ENCODE data around the gene ZNF598. TPM values are rescaled to one million over a fixed set of nuclear protein-coding genes. Genes with fewer than 3 reads are reported as not detected.

The ZNF598 gene
- total RNA-seq, 2 experiments from 2014 or later: 67.8 to 77.1 TPM

GRCh38 chr16:1975432-1976215 lies 34.0 kb downstream of the ZNF598 start:
- no peak overlapping the region for H3K4me3 Mint-ChIP-seq
- H3K9me3 Mint-ChIP-seq: no peaks in the 10 kb centered on the region
- POLR2A ChIA-PET: interaction anchor here (1.8 kb wide), 1 partner anchor 11 kb away, joined by 9 read pairs; the partner anchor contains the start of gene RPS2
- DNase-seq (no peak), ATAC-seq (ENCODE audit: low read depth) (no peak)
- no peak overlapping the region for H3K27ac Mint-ChIP-seq
- peaks cover 7% of the 10 kb centered on the region for H3K36me3 Mint-ChIP-seq
- H3K4me1 Mint-ChIP-seq: peaks cover 12% of the 10 kb centered on the region
- H3K27me3 Mint-ChIP-seq: peaks cover 3% of the 10 kb centered on the region

GRCh38 chr16:1974157-1975070 lies 35.2 kb downstream of the ZNF598 start:
- Mint-ChIP-seq H3K27me3 (no peaks in the 10 kb centered on the region), H3K36me3 (peaks cover 7% of the 10 kb centered on the region), H3K27ac (no peak overlapping the region), H3K4me1 (peaks cover 12% of the 10 kb centered on the region), H3K4me3 (no peak overlapping the region), H3K9me3 (no peaks in the 10 kb centered on the region)
- ATAC-seq (ENCODE audit: low read depth): no peak
- POLR2A ChIA-PET: interaction anchor here (1.8 kb wide), 1 partner anchor 10 kb away, joined by 9 read pairs; the partner anchor contains the start of gene RPS2
- DNase-seq: no peak

- H3K4me1 Mint-ChIP-seq: peaks cover 12% of the 10 kb centered on the region
- no peak for ATAC-seq (ENCODE audit: low read depth)
- H3K4me3 Mint-ChIP-seq: no peak overlapping the region
- no peak for DNase-seq
- H3K9me3 Mint-ChIP-seq: no peaks in the 10 kb centered on the region
- peaks cover 7% of the 10 kb centered on the region for H3K36me3 Mint-ChIP-seq
- H3K27me3 Mint-ChIP-seq: no peaks in the 10 kb centered on the region
- no peak overlapping the region for H3K27ac Mint-ChIP-seq
- POLR2A ChIA-PET: interaction anchor here (1.0 to 1.1 kb wide), 2 partner anchors 9 to 182 kb away, joined by 3 to 5 read pairs; partner anchors contain the start of genes RPS2 and TRAF7
Measured at GRCh38 chr16:1973461-1974156, 36.0 kb downstream of the ZNF598 start.

- Mint-ChIP-seq H3K4me3 (peak overlapping the region; percentile 96), H3K27ac (peak overlapping the region; percentile 99), H3K9me3 (no peaks in the 10 kb centered on the region), H3K36me3 (peaks cover 7% of the 10 kb centered on the region), H3K27me3 (no peaks in the 10 kb centered on the region), H3K4me1 (peaks cover 12% of the 10 kb centered on the region)
- ATAC-seq (ENCODE audit: low read depth) (no peak), DNase-seq (no peak)
- POLR2A ChIA-PET: interaction anchor here (1.0 to 4.0 kb wide), 11 partner anchors 8 to 190 kb away, joined by 3 to 37 read pairs (median 6); partner anchors contain the start of genes GFER, NDUFB10, NUBP2 and RPL3L
Measured at GRCh38 chr16:1972490-1972877, 37.1 kb downstream of the ZNF598 start.

- no peaks in the 10 kb centered on the region for H3K9me3 Mint-ChIP-seq
- POLR2A ChIA-PET: interaction anchor here (0.6 to 4.0 kb wide), 17 partner anchors 9 to 503 kb away, joined by 3 to 37 read pairs (median 6); partner anchors contain the start of genes GFER, MAPK8IP3, NDUFB10 and NOXO1
- ATAC-seq (ENCODE audit: low read depth) (peak; percentile 93), DNase-seq (peak; percentile 99)
- H3K36me3 Mint-ChIP-seq: peaks cover 7% of the 10 kb centered on the region
- H3K4me3 Mint-ChIP-seq: peak within 1 kb of the TSS; percentile 96
- H3K27ac Mint-ChIP-seq: peak within 1 kb of the TSS; percentile 99
- peaks cover 13% of the 10 kb centered on the region for H3K4me1 Mint-ChIP-seq
- H3K27me3 Mint-ChIP-seq: no peaks in the 10 kb centered on the region
Measured at GRCh38 chr16:1971796-1972489, 37.7 kb downstream of the ZNF598 start, which contains the start of gene TBL3. TSS of gene TBL3 (plus strand) at chr16:1972053. CDS start at chr16:1972165, 112 bp downstream.

- H3K9me3 Mint-ChIP-seq: no peaks in the 10 kb centered on the region
- DNase-seq (no peak), ATAC-seq (ENCODE audit: low read depth) (no peak)
- H3K27me3 Mint-ChIP-seq: no peaks in the 10 kb centered on the region
- H3K27ac Mint-ChIP-seq: no peak overlapping the region
- peaks cover 9% of the 10 kb centered on the region for H3K36me3 Mint-ChIP-seq
- POLR2A ChIA-PET: interaction anchor here (0.6 to 4.0 kb wide), 2 partner anchors 9 to 141 kb away, joined by 3 to 37 read pairs; partner anchors contain the start of gene NDUFB10
- no peak overlapping the region for H3K4me3 Mint-ChIP-seq
- peaks cover 26% of the 10 kb centered on the region for H3K4me1 Mint-ChIP-seq
Measured at GRCh38 chr16:1968146-1968953, 41.3 kb downstream of the ZNF598 start.

- Mint-ChIP-seq H3K4me1 (peaks cover 31% of the 10 kb centered on the region), H3K4me3 (peak within 1 kb of the TSS; percentile 96), H3K27me3 (no peaks in the 10 kb centered on the region), H3K9me3 (no peaks in the 10 kb centered on the region), H3K36me3 (peaks cover 14% of the 10 kb centered on the region), H3K27ac (peak within 1 kb of the TSS; percentile 96)
- ATAC-seq (ENCODE audit: low read depth) (no peak), DNase-seq (no peak)
- POLR2A ChIA-PET: interaction anchor here (1.4 to 3.6 kb wide), 5 partner anchors 15 to 189 kb away, joined by 3 to 50 read pairs (median 20); partner anchors contain the start of genes GFER, MSRB1, NOXO1 and TRAF7
Measured at GRCh38 chr16:1966460-1966859, 43.2 kb downstream of the ZNF598 start, which contains the start of gene RNF151. TSS of gene RNF151 (plus strand) at chr16:1966856. CDS start at chr16:1966882, 26 bp downstream.

GRCh38 chr16:1965396-1966001 lies 44.1 kb downstream of the ZNF598 start:
- H3K27ac Mint-ChIP-seq: peak overlapping the region; percentile 96
- H3K36me3 Mint-ChIP-seq: peaks cover 20% of the 10 kb centered on the region

GRCh38 chr16:1964506-1965395 lies 44.9 kb downstream of the ZNF598 start, which contains the start of gene RPS2:
TSS of gene RPS2 (minus strand) at chr16:1964826. CDS start at chr16:1964625, 201 bp downstream.
- ATAC-seq (ENCODE audit: low read depth) (peak; percentile 90), DNase-seq (peak; percentile 99)
- POLR2A ChIA-PET: interaction anchor here (0.5 to 3.6 kb wide), 37 partner anchors 8 to 1372 kb away, joined by 3 to 50 read pairs (median 5); partner anchors contain the start of genes E4F1, ECI1, GFER and IFT140
- peak within 1 kb of the TSS; percentile 96 for H3K4me3 Mint-ChIP-seq
- peaks cover 22% of the 10 kb centered on the region for H3K36me3 Mint-ChIP-seq
- H3K27me3 Mint-ChIP-seq: no peaks in the 10 kb centered on the region
- no peaks in the 10 kb centered on the region for H3K9me3 Mint-ChIP-seq
- H3K4me1 Mint-ChIP-seq: peaks cover 42% of the 10 kb centered on the region
- H3K27ac Mint-ChIP-seq: peak within 1 kb of the TSS; percentile 96

More at GRCh38 chr16:1965396-1966001, 44.1 kb downstream of the ZNF598 start:
- Mint-ChIP-seq H3K27me3 (no peaks in the 10 kb centered on the region), H3K4me1 (peaks cover 36% of the 10 kb centered on the region), H3K4me3 (peak overlapping the region; percentile 96), H3K9me3 (no peaks in the 10 kb centered on the region)
- no peak for ATAC-seq (ENCODE audit: low read depth)
- DNase-seq: no peak
- POLR2A ChIA-PET: interaction anchor here (0.6 to 3.6 kb wide), 26 partner anchors 8 to 1372 kb away, joined by 3 to 50 read pairs (median 6); partner anchors contain the start of genes ECI1, GFER, MSRB1 and NOXO1

Measured in activated naive CD8-positive, alpha-beta T cell treated with anti-CD3 and anti-CD28 coated beads, Interleukin-2, amount 10 ng/mL, durations not matched to agents 7 days and 5 days (primary cell).